Uterus (tissue), 2 donors: Measurements from ENCODE around the gene DENND5B.

ENCODE experiments used
- CTCF ChIP-seq, 4 experiments: fragments of 200-600 bp in 2 of 4; fragments of 450-650 bp in 2 of 4; sonication (generic) in 2 of 4; IDR thresholded peaks; one replicate each; pipeline ENCODE4 v1.5.1; 2016 to 2019; ENCODE audit warnings: antibody characterized with exemption in 4 of 4, mild to moderate bottlenecking in 2 of 4, moderate library complexity in 1 of 4
- POLR2A ChIP-seq, 2 donors: fragments of 450-650 bp; IDR thresholded peaks; one replicate each; pipeline ENCODE4 v1.6.1; 2016; ENCODE audit warnings: antibody characterized with exemption in 2 of 2, mild to moderate bottlenecking in 1 of 2, moderate library complexity in 1 of 2

GRCh38 chr12:31386364-31386777, 204.6 kb downstream of the DENND5B start:
- TF ChIP-seq POLR2A (IDR thresholded peaks at IDR 0.05): no peak
- no peak for TF ChIP-seq CTCF (IDR thresholded peaks at IDR 0.05)
